ENCODE data around the gene SGTB. TPM values are rescaled to one million over a fixed set of nuclear protein-coding genes. Genes with fewer than 3 reads are reported as not detected.

Gene SGTB
- total RNA-seq, 2 donors from 2014 or later = 4.9 to 6.1 TPM

GRCh38 chr5:65749956-65750355 lies 28.0 kb upstream of the SGTB start:
- Histone ChIP-seq H3K27me3 (replicated peaks; ENCODE audit: insufficient read depth) (no peaks in the 10 kb centered on the region), H3K4me3 (no peak overlapping the region), H3K9me3 (no peaks in the 10 kb centered on the region), H3K4me1 (replicated peaks) (no peaks in the 10 kb centered on the region), H3K36me3 (no peaks in the 10 kb centered on the region), H3K27ac (no peak overlapping the region)
- WGBS = 91% methylated on average over 5 of the region's 5 CpGs
- TF ChIP-seq POLR2A (IDR thresholded peaks at IDR 0.05) (no peak), CTCF (IDR thresholded peaks at IDR 0.05) (no peak), POLR2AphosphoS5 (IDR thresholded peaks at IDR 0.05) (no peak)
- no peak for DNase-seq (ENCODE audit: low spot score)
- intact Hi-C loops (cut with DNase I) = loop anchor here (10.0 kb wide), 1 partner anchor 175 kb away; the partner anchor contains the start of gene ERBIN

GRCh38 chr5:65749221-65749844 lies 27.4 kb upstream of the SGTB start:
- DNase-seq (ENCODE audit: low spot score) = no peak
- 69% methylated on average over 1 of the region's 1 CpG for WGBS
- H3K27ac ChIP-seq = no peak overlapping the region

GRCh38 chr5:65742565-65743231 lies 20.8 kb upstream of the SGTB start:
- Histone ChIP-seq H3K27ac (no peak overlapping the region), H3K9me3 (no peaks in the 10 kb centered on the region), H3K27me3 (replicated peaks; ENCODE audit: insufficient read depth) (no peaks in the 10 kb centered on the region), H3K4me3 (no peak overlapping the region), H3K36me3 (no peaks in the 10 kb centered on the region), H3K4me1 (replicated peaks) (no peaks in the 10 kb centered on the region)
- DNase-seq (ENCODE audit: low spot score) = no peak
- 28% methylated on average over 4 of the region's 4 CpGs for WGBS
- intact Hi-C loops (cut with DNase I) = loop anchor here (10.0 kb wide), 1 partner anchor 182 kb away; the partner anchor contains the start of gene ERBIN
- TF ChIP-seq POLR2AphosphoS5 (IDR thresholded peaks at IDR 0.05) (no peak), CTCF (IDR thresholded peaks at IDR 0.05) (peak in 3 of 4 experiments; percentile 29 to 69 (median 40))

More at GRCh38 chr5:65749221-65749844, 27.4 kb upstream of the SGTB start:
- Histone ChIP-seq H3K4me1 (replicated peaks) (no peaks in the 10 kb centered on the region), H3K9me3 (no peaks in the 10 kb centered on the region), H3K36me3 (no peaks in the 10 kb centered on the region), H3K4me3 (no peak overlapping the region), H3K27me3 (replicated peaks; ENCODE audit: insufficient read depth) (no peaks in the 10 kb centered on the region)
- no peak for TF ChIP-seq POLR2AphosphoS5 (IDR thresholded peaks at IDR 0.05)
- intact Hi-C loops (cut with DNase I) = loop anchor here (10.0 kb wide), 1 partner anchor 175 kb away; the partner anchor contains the start of gene ERBIN

- intact Hi-C loops (cut with DNase I) = no loop called here
- Histone ChIP-seq H3K27ac (no peak overlapping the region), H3K4me1 (replicated peaks) (no peaks in the 10 kb centered on the region), H3K4me3 (no peak overlapping the region), H3K36me3 (no peaks in the 10 kb centered on the region), H3K9me3 (no peaks in the 10 kb centered on the region), H3K27me3 (replicated peaks; ENCODE audit: insufficient read depth) (no peaks in the 10 kb centered on the region)
- no peak for DNase-seq (ENCODE audit: low spot score)
- TF ChIP-seq POLR2A (IDR thresholded peaks at IDR 0.05) (no peak), CTCF (IDR thresholded peaks at IDR 0.05) (no peak), POLR2AphosphoS5 (IDR thresholded peaks at IDR 0.05) (no peak)
Observed at GRCh38 chr5:65739162-65739561, 17.3 kb upstream of the SGTB start.

- Histone ChIP-seq H3K27ac (no peak overlapping the region), H3K36me3 (no peaks in the 10 kb centered on the region), H3K9me3 (no peaks in the 10 kb centered on the region), H3K27me3 (replicated peaks; ENCODE audit: insufficient read depth) (no peaks in the 10 kb centered on the region), H3K4me1 (replicated peaks) (no peaks in the 10 kb centered on the region), H3K4me3 (no peak overlapping the region)
- no peak for DNase-seq (ENCODE audit: low spot score)
- WGBS = 80% methylated on average over 4 of the region's 4 CpGs
- no peak for TF ChIP-seq POLR2A (IDR thresholded peaks at IDR 0.05)
- TF ChIP-seq CTCF (IDR thresholded peaks at IDR 0.05) = no peak
- TF ChIP-seq POLR2AphosphoS5 (IDR thresholded peaks at IDR 0.05) = no peak
- intact Hi-C loops (cut with DNase I) = no loop called here
Observed at GRCh38 chr5:65738305-65738704, 16.4 kb upstream of the SGTB start.
